ENCODE measurements around the gene FAM209B. TPM values are rescaled to one million over a fixed set of nuclear protein-coding genes. Genes with fewer than 3 reads are reported as not detected.

FAM209B gene
- total and polyA plus RNA-seq, 2 donors (not counting 1 experiment from before 2014, with no cell fraction given) = 1.9 to 2.0 TPM

DNA sequence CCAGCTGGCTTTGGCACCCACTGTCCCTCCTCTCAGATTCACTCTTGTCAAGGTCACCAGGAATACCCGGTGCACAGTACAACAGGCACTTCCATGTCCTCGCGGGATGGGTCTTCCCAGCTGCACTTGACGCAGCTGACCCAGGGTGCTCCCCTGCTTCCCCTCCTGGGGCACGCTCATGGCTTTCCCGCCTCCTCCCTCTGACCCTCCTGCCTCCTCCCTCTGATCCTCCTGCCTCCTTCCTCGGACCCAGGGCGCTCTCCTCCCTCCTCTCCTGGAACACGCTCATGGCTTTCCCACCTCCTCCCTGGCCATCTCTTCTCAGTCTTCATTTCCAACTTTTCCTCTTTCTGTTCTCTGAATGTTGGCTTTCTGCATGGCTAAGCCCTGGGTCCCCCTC lies 42.1 kb downstream of the FAM209B start:
- intact Hi-C loops (cut with micrococcal nuclease) = no loop called here
- Histone ChIP-seq H3K4me2 (replicated peaks; ENCODE audit: low read depth, low read length, poor library complexity, severe bottlenecking) (no peak overlapping the region), H3K27me3 (replicated peaks in 1 of 4; ENCODE audit: control extremely low read depth in 1 of 4, control insufficient read depth in 3 of 4, insufficient read depth in 4 of 4, low read length in 3 of 4) (peaks cover 0 to 3% (median 0%) of the 10 kb centered on the region in 4 experiments), H3K36me3 (replicated peaks in 1 of 2; ENCODE audit: control extremely low read depth in 1 of 2, control insufficient read depth in 1 of 2, extremely low read depth in 1 of 2, insufficient read depth in 2 of 2, low read length in 1 of 2) (no peaks in the 10 kb centered on the region), H2AFZ (ENCODE audit: insufficient read depth, low read depth, low read length, poor library complexity, severe bottlenecking) (no peak overlapping the region), H3K4me1 (ENCODE audit: control insufficient read depth in 2 of 2, insufficient read depth in 2 of 2, low read length in 2 of 2) (no peaks in the 10 kb centered on the region), H3K9me3 (ENCODE audit: control extremely low read depth in 1 of 3, control insufficient read depth in 2 of 3, insufficient read depth in 1 of 3, low read length in 2 of 3) (no peaks in the 10 kb centered on the region), H3K4me3 (ENCODE audit: control extremely low read depth in 1 of 5, extremely low read depth in 1 of 5, insufficient read depth in 1 of 5, low read depth in 2 of 5, low read length in 4 of 5) (no peak overlapping the region), H4K20me1 (ENCODE audit: control insufficient read depth, insufficient read depth, low read length, poor library complexity, severe bottlenecking) (no peaks in the 10 kb centered on the region), H3K9ac (ENCODE audit: low read length) (no peak overlapping the region), H3K79me2 (ENCODE audit: control insufficient read depth, insufficient read depth, low read length) (no peaks in the 10 kb centered on the region), H3K27ac (ENCODE audit: low read length in 2 of 2) (no peak overlapping the region)
- DNase-seq (no peak), ATAC-seq (ENCODE audit: low read depth) (no peak)
- 88% methylated on average over 9 of the region's 9 CpGs for WGBS (ENCODE audit: insufficient coverage)
- Mint-ChIP-seq H3K4me1 (no peaks in the 10 kb centered on the region), H3K9me3 (ENCODE audit: insufficient read depth) (no peaks in the 10 kb centered on the region), H3K4me3 (no peak overlapping the region), H3K27me3 (peaks cover 22% of the 10 kb centered on the region), H3K27ac (no peak overlapping the region)
- ChIA-PET CTCF (interaction anchor here (0.9 kb wide), 1 partner anchor 25 kb away, joined by 3 read pairs; no protein-coding TSS in a partner anchor), POLR2A (no interaction called here)
- TF ChIP-seq, protein P1, sequence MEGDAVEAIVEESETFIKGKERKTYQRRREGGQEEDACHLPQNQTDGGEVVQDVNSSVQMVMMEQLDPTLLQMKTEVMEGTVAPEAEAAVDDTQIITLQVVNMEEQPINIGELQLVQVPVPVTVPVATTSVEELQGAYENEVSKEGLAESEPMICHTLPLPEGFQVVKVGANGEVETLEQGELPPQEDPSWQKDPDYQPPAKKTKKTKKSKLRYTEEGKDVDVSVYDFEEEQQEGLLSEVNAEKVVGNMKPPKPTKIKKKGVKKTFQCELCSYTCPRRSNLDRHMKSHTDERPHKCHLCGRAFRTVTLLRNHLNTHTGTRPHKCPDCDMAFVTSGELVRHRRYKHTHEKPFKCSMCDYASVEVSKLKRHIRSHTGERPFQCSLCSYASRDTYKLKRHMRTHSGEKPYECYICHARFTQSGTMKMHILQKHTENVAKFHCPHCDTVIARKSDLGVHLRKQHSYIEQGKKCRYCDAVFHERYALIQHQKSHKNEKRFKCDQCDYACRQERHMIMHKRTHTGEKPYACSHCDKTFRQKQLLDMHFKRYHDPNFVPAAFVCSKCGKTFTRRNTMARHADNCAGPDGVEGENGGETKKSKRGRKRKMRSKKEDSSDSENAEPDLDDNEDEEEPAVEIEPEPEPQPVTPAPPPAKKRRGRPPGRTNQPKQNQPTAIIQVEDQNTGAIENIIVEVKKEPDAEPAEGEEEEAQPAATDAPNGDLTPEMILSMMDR (IDR thresholded peaks at IDR 0.05) = no peak
- TF ChIP-seq EZH2 (IDR thresholded peaks at IDR 0.05; ENCODE audit: borderline replicate concordance, insufficient read depth, low read depth, low read length, poor library complexity, severe bottlenecking) = no peak

DNA sequence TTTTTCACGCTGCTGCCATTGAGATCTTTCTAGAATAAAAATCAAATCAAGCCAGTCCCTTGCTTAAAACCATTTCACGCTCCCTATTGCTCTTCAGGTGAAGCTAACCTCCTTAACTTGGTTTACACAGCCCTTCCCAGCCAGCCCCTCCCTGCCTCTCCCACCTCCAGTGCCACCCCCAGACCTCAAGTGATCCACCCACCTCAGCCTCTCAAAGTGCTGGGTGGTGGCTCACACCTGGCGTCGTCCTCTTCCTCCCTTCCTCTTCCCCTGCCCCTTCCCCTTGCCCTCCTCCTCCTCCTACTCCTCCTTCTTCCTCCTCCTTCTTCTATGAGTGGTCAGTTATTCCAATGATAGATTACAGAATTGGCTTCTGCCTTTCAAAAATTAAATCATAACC lies 42.9 kb downstream of the FAM209B start:
- WGBS (ENCODE audit: insufficient coverage) = 60% methylated on average over 4 of the region's 4 CpGs
- no peaks in the 10 kb centered on the region for H3K4me1 ChIP-seq (ENCODE audit: control insufficient read depth in 2 of 2, insufficient read depth in 2 of 2, low read length in 2 of 2)
- TF ChIP-seq, protein P1 (IDR thresholded peaks at IDR 0.05) = no peak
- no peak for TF ChIP-seq EZH2 (IDR thresholded peaks at IDR 0.05; ENCODE audit: borderline replicate concordance, insufficient read depth, low read depth, low read length, poor library complexity, severe bottlenecking)
- ChIA-PET POLR2A (no interaction called here), CTCF (interaction anchor here (0.9 kb wide), 1 partner anchor 26 kb away, joined by 3 read pairs; no protein-coding TSS in a partner anchor)
- no peaks in the 10 kb centered on the region for H3K79me2 ChIP-seq (ENCODE audit: control insufficient read depth, insufficient read depth, low read length)
- intact Hi-C loops (cut with micrococcal nuclease) = no loop called here
- no peak for DNase-seq
- H4K20me1 ChIP-seq (ENCODE audit: control insufficient read depth, insufficient read depth, low read length, poor library complexity, severe bottlenecking) = no peaks in the 10 kb centered on the region
- no peak overlapping the region for H3K4me3 Mint-ChIP-seq
- H3K9ac ChIP-seq (ENCODE audit: low read length) = no peak overlapping the region
- no peaks in the 10 kb centered on the region for H3K9me3 Mint-ChIP-seq (ENCODE audit: insufficient read depth)
- H3K36me3 ChIP-seq (replicated peaks in 1 of 2; ENCODE audit: control extremely low read depth in 1 of 2, control insufficient read depth in 1 of 2, extremely low read depth in 1 of 2, insufficient read depth in 2 of 2, low read length in 1 of 2) = no peaks in the 10 kb centered on the region
- no peaks in the 10 kb centered on the region for H3K9me3 ChIP-seq (ENCODE audit: control extremely low read depth in 1 of 3, control insufficient read depth in 2 of 3, insufficient read depth in 1 of 3, low read length in 2 of 3)
- ATAC-seq (ENCODE audit: low read depth) = no peak
- H3K27ac Mint-ChIP-seq = no peak overlapping the region
- H2AFZ ChIP-seq (ENCODE audit: insufficient read depth, low read depth, low read length, poor library complexity, severe bottlenecking) = no peak overlapping the region
- H3K27me3 ChIP-seq (replicated peaks in 1 of 4; ENCODE audit: control extremely low read depth in 1 of 4, control insufficient read depth in 3 of 4, insufficient read depth in 4 of 4, low read length in 3 of 4) = peaks cover 0 to under 1% (median 0%) of the 10 kb centered on the region in 4 experiments
- H3K27me3 Mint-ChIP-seq = peaks cover 21% of the 10 kb centered on the region
- no peak overlapping the region for H3K27ac ChIP-seq (ENCODE audit: low read length in 2 of 2)
- no peak overlapping the region for H3K4me3 ChIP-seq (ENCODE audit: control extremely low read depth in 1 of 5, extremely low read depth in 1 of 5, insufficient read depth in 1 of 5, low read depth in 2 of 5, low read length in 4 of 5)
- H3K4me2 ChIP-seq (replicated peaks; ENCODE audit: low read depth, low read length, poor library complexity, severe bottlenecking) = no peak overlapping the region
- no peaks in the 10 kb centered on the region for H3K4me1 Mint-ChIP-seq

Data from B cell (primary cell).